H1 (cell line): ENCODE data around the gene HNRNPAB.

Experiments used
- EZH2 ChIP-seq: fragments of 200-600 bp; sonication (generic); IDR thresholded peaks from 2 replicates; pipeline ENCODE4 v1.7.1; 2012; ENCODE audit warnings: low read depth, mild to moderate bottlenecking, moderate library complexity, low read length, inconsistent platforms; ENCODE audit not compliant: severe bottlenecking
- HDAC2 ChIP-seq, 2 experiments: fragments of 300-600 bp in 1 of 2; sonication (generic) in 1 of 2; IDR thresholded peaks; 2 replicates each; pipeline ENCODE4 v1.6.1; 2011 to 2012; ENCODE audit warnings: low read depth in 2 of 2, low read length in 2 of 2, mild to moderate bottlenecking in 2 of 2, moderate library complexity in 2 of 2, borderline replicate concordance in 1 of 2, inconsistent platforms in 1 of 2
- JUN ChIP-seq: IDR thresholded peaks from 2 replicates; pipeline ENCODE4 v1.6.1; 2011; ENCODE audit warnings: low read depth, mild to moderate bottlenecking, improper control_type of control experiment, low read length
- POLR2A ChIP-seq, 2 experiments: IDR thresholded peaks; 1 replicate in 1 of 2; 2 replicates in 1 of 2; pipeline ENCODE4 v1.6.1; 2011; ENCODE audit warnings: low read depth in 2 of 2, low read length in 2 of 2, mild to moderate bottlenecking in 2 of 2; ENCODE audit errors: control extremely low read depth in 1 of 2
- POLR2AphosphoS5 ChIP-seq: IDR thresholded peaks from 2 replicates; pipeline ENCODE4 v1.6.1; 2011; ENCODE audit warnings: low read depth, low read length
- RAD21 ChIP-seq, 2 experiments: IDR thresholded peaks in 1 of 2; conservative IDR thresholded peaks in 1 of 2; 2 replicates each; pipeline ENCODE4 v1.6.1; 2011; ENCODE audit warnings: low read depth in 2 of 2, low read length in 2 of 2, improper control_type of control experiment in 1 of 2, inconsistent platforms in 1 of 2, mild to moderate bottlenecking in 1 of 2, moderate library complexity in 1 of 2
- RNF2 ChIP-seq: fragments of 200-900, 300-1000 bp; sonication (generic); IDR thresholded peaks from 2 replicates; pipeline ENCODE4 v1.7.1; 2016; ENCODE audit warnings: borderline replicate concordance, low read depth, mild to moderate bottlenecking, antibody characterized with exemption, low read length; ENCODE audit not compliant: poor library complexity, severe bottlenecking; ENCODE audit errors: missing control alignments
- TAF1 ChIP-seq: IDR thresholded peaks from 2 replicates; pipeline ENCODE4 v1.6.1; 2011; ENCODE audit warnings: mild to moderate bottlenecking, low read depth, low read length
- TBP ChIP-seq: IDR thresholded peaks from 2 replicates; pipeline ENCODE4 v1.6.1; 2011; ENCODE audit warnings: low read depth, low read length, improper control_type of control experiment
- YY1 ChIP-seq: IDR thresholded peaks from 2 replicates; pipeline ENCODE4 v1.6.1; 2011; ENCODE audit warnings: low read depth, mild to moderate bottlenecking, low read length
- TF ChIP-seq, protein P1 (sequence below), 3 experiments: IDR thresholded peaks; 1 replicate in 2 of 3; 2 replicates in 1 of 3; pipeline versions ENCODE4 v1.5.1 to v1.6.1; 2011; ENCODE audit warnings: low read length in 3 of 3, mild to moderate bottlenecking in 3 of 3, inconsistent platforms in 2 of 3, low read depth in 1 of 3, moderate library complexity in 1 of 3; ENCODE audit not compliant: insufficient read depth in 1 of 3; ENCODE audit errors: control extremely low read depth in 1 of 3
- TF ChIP-seq, protein P2 (sequence below): IDR thresholded peaks from 2 replicates; pipeline ENCODE4 v1.6.1; 2011; ENCODE audit warnings: low read depth, mild to moderate bottlenecking, low read length; ENCODE audit not compliant: insufficient read depth
- TF ChIP-seq, protein P3 (sequence below): IDR thresholded peaks from 2 replicates; pipeline ENCODE4 v1.6.1; 2012; ENCODE audit warnings: inconsistent platforms

GRCh38 chr5:178196986-178197385, 7.3 kb upstream of the HNRNPAB start:
- TF ChIP-seq, protein P1, sequence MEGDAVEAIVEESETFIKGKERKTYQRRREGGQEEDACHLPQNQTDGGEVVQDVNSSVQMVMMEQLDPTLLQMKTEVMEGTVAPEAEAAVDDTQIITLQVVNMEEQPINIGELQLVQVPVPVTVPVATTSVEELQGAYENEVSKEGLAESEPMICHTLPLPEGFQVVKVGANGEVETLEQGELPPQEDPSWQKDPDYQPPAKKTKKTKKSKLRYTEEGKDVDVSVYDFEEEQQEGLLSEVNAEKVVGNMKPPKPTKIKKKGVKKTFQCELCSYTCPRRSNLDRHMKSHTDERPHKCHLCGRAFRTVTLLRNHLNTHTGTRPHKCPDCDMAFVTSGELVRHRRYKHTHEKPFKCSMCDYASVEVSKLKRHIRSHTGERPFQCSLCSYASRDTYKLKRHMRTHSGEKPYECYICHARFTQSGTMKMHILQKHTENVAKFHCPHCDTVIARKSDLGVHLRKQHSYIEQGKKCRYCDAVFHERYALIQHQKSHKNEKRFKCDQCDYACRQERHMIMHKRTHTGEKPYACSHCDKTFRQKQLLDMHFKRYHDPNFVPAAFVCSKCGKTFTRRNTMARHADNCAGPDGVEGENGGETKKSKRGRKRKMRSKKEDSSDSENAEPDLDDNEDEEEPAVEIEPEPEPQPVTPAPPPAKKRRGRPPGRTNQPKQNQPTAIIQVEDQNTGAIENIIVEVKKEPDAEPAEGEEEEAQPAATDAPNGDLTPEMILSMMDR (IDR thresholded peaks at IDR 0.05; ENCODE audit: control extremely low read depth in 1 of 3, insufficient read depth in 1 of 3, low read depth in 1 of 3, low read length in 3 of 3): peak; percentile 49 to 89 (median 79)
- no peak for TF ChIP-seq POLR2A (IDR thresholded peaks at IDR 0.05; ENCODE audit: control extremely low read depth in 1 of 2, low read depth in 2 of 2, low read length in 2 of 2)
- TF ChIP-seq RNF2: no peak
- no peak for TF ChIP-seq POLR2AphosphoS5
- no peak for TF ChIP-seq EZH2
- TF ChIP-seq, protein P2, sequence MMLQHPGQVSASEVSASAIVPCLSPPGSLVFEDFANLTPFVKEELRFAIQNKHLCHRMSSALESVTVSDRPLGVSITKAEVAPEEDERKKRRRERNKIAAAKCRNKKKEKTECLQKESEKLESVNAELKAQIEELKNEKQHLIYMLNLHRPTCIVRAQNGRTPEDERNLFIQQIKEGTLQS: no peak
- TF ChIP-seq YY1: no peak
- peak; percentile 15 to 53; a peak in 3 of 4 replicates for TF ChIP-seq RAD21 (IDR thresholded peaks at IDR 0.05 in 1 of 2, conservative IDR thresholded peaks at IDR 0.05 in 1 of 2; ENCODE audit: low read depth in 2 of 2, low read length in 2 of 2)
- TF ChIP-seq TBP: no peak
- TF ChIP-seq, protein P3, sequence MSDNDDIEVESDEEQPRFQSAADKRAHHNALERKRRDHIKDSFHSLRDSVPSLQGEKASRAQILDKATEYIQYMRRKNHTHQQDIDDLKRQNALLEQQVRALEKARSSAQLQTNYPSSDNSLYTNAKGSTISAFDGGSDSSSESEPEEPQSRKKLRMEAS: no peak
- no peak for TF ChIP-seq TAF1
- no peak for TF ChIP-seq HDAC2 (IDR thresholded peaks at IDR 0.05; ENCODE audit: borderline replicate concordance in 1 of 2, low read depth in 2 of 2, low read length in 2 of 2)
- TF ChIP-seq JUN: no peak
